A549 (cell line): Measurements from ENCODE around the gene CIDEB. TPM values are rescaled to one million over a fixed set of nuclear protein-coding genes. Genes with fewer than 3 reads are reported as not detected.

Source experiments
- ATAC-seq, 2 experiments: fragments of 200-7000 bp in 1 of 2; fragments of >200 bp in 1 of 2; cut with Nextera tagmentation in 1 of 2; cut with Tn5 transposase in 1 of 2; 3 replicates each; pipeline versions ENCODE4 v1.8.0 to v1.9.1; 2018 to 2020; ENCODE audit warnings: mild to moderate bottlenecking in 1 of 2, moderate library complexity in 1 of 2
- CTCF ChIA-PET: fragments of 300-600 bp; sonication (Branson Sonifier 250); formaldehyde crosslinking; extraction: SDS; loops from one replicate; lab custom pipeline; 2021; ENCODE audit warnings: antibody characterized with exemption, inconsistent platforms; lab: Yijun Ruan, JAX
- POLR2A ChIA-PET: fragments of 350-600 bp; formaldehyde crosslinking; extraction: SDS; loops from one replicate; lab custom pipeline; 2021; ENCODE audit warnings: antibody characterized with exemption, inconsistent platforms; lab: Yijun Ruan, JAX
- DNase-seq, 2 experiments: peaks; one replicate each; pipeline versions ENCODE4 v3.0.0 to v3.0.0-alpha.2; 2011 to 2016; ENCODE audit warnings: low read depth in 1 of 2, low spot score in 1 of 2
- FAIRE-seq: peaks from 2 replicates; lab custom pipeline; 2011; peaks lifted over from hg19 to GRCh38; lab: Jason Lieb, UNC
- H3K27ac ChIP-seq, 2 experiments: fragments of >200 bp; sonication (Bioruptor Twin); formaldehyde crosslinking; 3 replicates each; pipeline ENCODE4 v1.5.1; 2016 to 2017
- H3K4me1 ChIP-seq: fragments of >200 bp; sonication (Bioruptor Twin); formaldehyde crosslinking; 3 replicates; pipeline ENCODE4 v1.6.1; 2016
- H3K4me2 ChIP-seq: fragments of >200 bp; sonication (Bioruptor Twin); formaldehyde crosslinking; 3 replicates; pipeline ENCODE4 v1.6.1; 2016
- H3K4me3 ChIP-seq: fragments of >200 bp; sonication (Bioruptor Twin); formaldehyde crosslinking; 3 replicates; pipeline ENCODE4 v1.5.1; 2016
- H3K9me3 ChIP-seq: fragments of >200 bp; sonication (Bioruptor Twin); formaldehyde crosslinking; 3 replicates; pipeline ENCODE4 v1.6.1; 2016
- CHD4 ChIP-seq: fragments of 200-600 bp; sonication (generic); IDR thresholded peaks from 2 replicates; pipeline ENCODE4 v1.6.1; 2016; ENCODE audit warnings: antibody characterized with exemption, mild to moderate bottlenecking, borderline replicate concordance
- EHF ChIP-seq: fragments of 250-450 bp; sonication (Bioruptor Pico); IDR thresholded peaks from 2 replicates; pipeline ENCODE4 v1.5.0; 2020; ENCODE audit warnings: mild to moderate bottlenecking
- FOXS1 ChIP-seq: fragments of 250-450 bp; sonication (Bioruptor Pico); IDR thresholded peaks from 2 replicates; pipeline ENCODE4 v1.5.0; 2020; ENCODE audit warnings: mild to moderate bottlenecking, moderate library complexity
- GATA3 ChIP-seq: IDR thresholded peaks from 2 replicates; pipeline ENCODE4 v1.6.1; 2012; ENCODE audit warnings: borderline replicate concordance
- HEYL ChIP-seq: fragments of 250-450 bp; sonication (Bioruptor Pico); IDR thresholded peaks from 2 replicates; pipeline ENCODE4 v1.8.0; 2021; ENCODE audit warnings: mild to moderate bottlenecking, moderate library complexity
- HOXB13 ChIP-seq: fragments of 250-450 bp; sonication (Bioruptor Pico); IDR thresholded peaks from 2 replicates; pipeline ENCODE4 v1.5.0; 2020; ENCODE audit warnings: low read depth, mild to moderate bottlenecking, moderate library complexity
- KDM1A ChIP-seq: fragments of 200-600 bp; sonication (generic); IDR thresholded peaks from 2 replicates; pipeline ENCODE4 v1.6.1; 2016; ENCODE audit warnings: low read depth, mild to moderate bottlenecking
- MAFK ChIP-seq: fragments of 450-650 bp; IDR thresholded peaks from 2 replicates; pipeline ENCODE4 v1.6.1; 2014; ENCODE audit not compliant: partially characterized antibody
- NFE2L2 ChIP-seq: fragments of 150-350 bp; conservative IDR thresholded peaks from 2 replicates; pipeline ENCODE4 v1.6.1; 2014; ENCODE audit warnings: low read length
- NPAS2 ChIP-seq: fragments of 250-450 bp; sonication (Bioruptor Pico); IDR thresholded peaks from 2 replicates; pipeline ENCODE4 v1.8.0; 2022; ENCODE audit warnings: mild to moderate bottlenecking, moderate library complexity, borderline replicate concordance
- NR3C1 ChIP-seq: fragments of >200 bp; sonication (Bioruptor Twin); formaldehyde crosslinking; IDR thresholded peaks from 3 replicates; pipeline ENCODE4 v1.6.1; 2017
- PHF8 ChIP-seq: fragments of 200-600 bp; sonication (generic); IDR thresholded peaks from 2 replicates; pipeline ENCODE4 v1.6.1; 2016; ENCODE audit warnings: low read depth, mild to moderate bottlenecking, antibody characterized with exemption, moderate library complexity, borderline replicate concordance
- POLR2AphosphoS2 ChIP-seq: conservative IDR thresholded peaks from 2 replicates; pipeline ENCODE4 v1.6.1; 2012; ENCODE audit warnings: low read length, improper control_type of control experiment, inconsistent platforms
- RARB ChIP-seq: fragments of 250-450 bp; sonication (Bioruptor Pico); IDR thresholded peaks from 2 replicates; pipeline ENCODE4 v1.8.0; 2021; ENCODE audit warnings: mild to moderate bottlenecking, moderate library complexity
- WGBS: methylation state at CpG from one replicate; pipeline ENCODE4 v1.1.6; 2017; ENCODE audit errors: missing lambda C conversion rate; 5-methylcytosine and 5-hydroxymethylcytosine counted together
- polyA plus RNA-seq, 4 experiments: library from polyadenylated mRNA; depleted of rRNA in 3 of 4; stranded (reverse); fragments of >200 nt; fragmentation: RNase III in 1 of 4; extraction: RNeasy Plus Mini Kit Qiagen cat#74134 plus additional on column Dnase treatment in 1 of 4; gene quantifications; 2 replicates in 3 of 4; 3 replicates in 1 of 4; pipeline ENCODE4 v1.2.3, GENCODE V29; 2011 to 2017
- TF ChIP-seq, protein P1 (sequence below): fragments of 250-450 bp; sonication (Bioruptor Pico); IDR thresholded peaks from 2 replicates; pipeline ENCODE4 v1.5.0; 2020; ENCODE audit warnings: low read depth, mild to moderate bottlenecking, moderate library complexity

The CIDEB gene
- polyA plus RNA-seq, 2 of the 4 experiments (the other 2 are of a cell fraction) = 0.31 to 0.79 TPM

DNA sequence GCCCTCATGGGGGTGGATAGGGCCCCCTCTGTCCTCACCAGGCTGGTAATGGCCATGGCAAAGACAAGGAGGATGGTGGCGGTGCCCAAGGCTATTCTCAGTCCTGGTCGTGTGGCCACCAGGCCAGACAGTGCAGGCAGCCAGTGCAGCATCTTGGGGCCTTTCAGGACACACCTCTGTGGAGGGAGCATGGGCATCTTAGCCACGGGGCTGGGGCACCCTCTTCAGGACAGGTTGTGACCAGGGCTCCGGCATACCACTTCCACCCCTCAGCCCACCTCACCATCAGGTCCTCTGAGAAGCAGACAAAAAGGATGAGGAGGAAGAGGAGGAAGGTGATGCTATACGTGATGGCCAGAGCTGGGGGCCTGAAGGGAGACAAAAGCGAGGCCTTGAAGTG, 16.2 kb upstream of the CIDEB start (continued):
- no peak for TF ChIP-seq POLR2AphosphoS2
- no peak for TF ChIP-seq HEYL
- no peak for TF ChIP-seq NPAS2 (CRISPR knock-in tag)
- no peak for TF ChIP-seq EHF (CRISPR knock-in tag)

DNA sequence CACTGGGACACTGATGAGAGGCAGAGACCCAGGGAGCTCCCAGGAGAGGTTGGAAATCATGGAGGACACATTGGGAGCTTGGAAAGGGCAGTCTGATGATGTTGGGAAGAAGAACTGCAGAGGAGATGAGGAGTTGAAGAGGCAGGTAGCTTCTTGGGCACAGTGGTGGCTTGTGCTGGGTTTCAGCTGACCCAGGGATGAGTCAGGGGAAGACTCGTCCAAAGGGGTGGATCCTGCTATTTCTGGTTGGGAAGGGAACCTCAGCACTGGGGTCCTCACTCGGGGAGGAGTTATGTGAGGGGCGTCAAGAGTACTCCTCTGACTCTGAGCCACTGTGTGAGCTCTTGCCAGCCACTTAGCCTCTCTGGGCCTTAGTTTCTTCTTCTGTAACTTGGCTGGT, 15.6 kb upstream of the CIDEB start:
- Histone ChIP-seq H3K4me2 (no peak overlapping the region), H3K9me3 (no peaks in the 10 kb centered on the region), H3K27ac (no peak overlapping the region), H3K4me1 (no peaks in the 10 kb centered on the region)
- ATAC-seq (peak in 1 of 2 experiments; percentile 10; a peak in 1 of 6 replicates), FAIRE-seq (no peak)
- WGBS = 8% methylated on average over 3 of the region's 3 CpGs
- CTCF ChIA-PET = interaction anchor here (0.9 to 46.6 kb wide), 7 partner anchors 8 to 107 kb away, joined by 3 to 1142 read pairs (median 37); partner anchors contain the start of genes ADCY4, CBLN3, CIDEB and KHNYN
- TF ChIP-seq MAFK (no peak), NPAS2 (CRISPR knock-in tag) (no peak), RARB (no peak), HEYL (no peak), NFE2L2 (no peak)
- TF ChIP-seq, protein P1, sequence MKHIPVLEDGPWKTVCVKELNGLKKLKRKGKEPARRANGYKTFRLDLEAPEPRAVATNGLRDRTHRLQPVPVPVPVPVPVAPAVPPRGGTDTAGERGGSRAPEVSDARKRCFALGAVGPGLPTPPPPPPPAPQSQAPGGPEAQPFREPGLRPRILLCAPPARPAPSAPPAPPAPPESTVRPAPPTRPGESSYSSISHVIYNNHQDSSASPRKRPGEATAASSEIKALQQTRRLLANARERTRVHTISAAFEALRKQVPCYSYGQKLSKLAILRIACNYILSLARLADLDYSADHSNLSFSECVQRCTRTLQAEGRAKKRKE (CRISPR knock-in tag) = no peak
- TF ChIP-seq, all 56 proteins: peak for 0
- no peak overlapping the region for H3K4me3 ChIP-seq
- POLR2A ChIA-PET = interaction anchor here (1.7 kb wide), 1 partner anchor 106 kb away, joined by 11 read pairs; the partner anchor contains the start of genes CBLN3 and KHNYN
- DNase-seq = no peak

GRCh38 chr14:24322672-24323071, 14.9 kb upstream of the CIDEB start:
- TF ChIP-seq PHF8 = no peak
- TF ChIP-seq, all 56 proteins: peak for 0

DNA sequence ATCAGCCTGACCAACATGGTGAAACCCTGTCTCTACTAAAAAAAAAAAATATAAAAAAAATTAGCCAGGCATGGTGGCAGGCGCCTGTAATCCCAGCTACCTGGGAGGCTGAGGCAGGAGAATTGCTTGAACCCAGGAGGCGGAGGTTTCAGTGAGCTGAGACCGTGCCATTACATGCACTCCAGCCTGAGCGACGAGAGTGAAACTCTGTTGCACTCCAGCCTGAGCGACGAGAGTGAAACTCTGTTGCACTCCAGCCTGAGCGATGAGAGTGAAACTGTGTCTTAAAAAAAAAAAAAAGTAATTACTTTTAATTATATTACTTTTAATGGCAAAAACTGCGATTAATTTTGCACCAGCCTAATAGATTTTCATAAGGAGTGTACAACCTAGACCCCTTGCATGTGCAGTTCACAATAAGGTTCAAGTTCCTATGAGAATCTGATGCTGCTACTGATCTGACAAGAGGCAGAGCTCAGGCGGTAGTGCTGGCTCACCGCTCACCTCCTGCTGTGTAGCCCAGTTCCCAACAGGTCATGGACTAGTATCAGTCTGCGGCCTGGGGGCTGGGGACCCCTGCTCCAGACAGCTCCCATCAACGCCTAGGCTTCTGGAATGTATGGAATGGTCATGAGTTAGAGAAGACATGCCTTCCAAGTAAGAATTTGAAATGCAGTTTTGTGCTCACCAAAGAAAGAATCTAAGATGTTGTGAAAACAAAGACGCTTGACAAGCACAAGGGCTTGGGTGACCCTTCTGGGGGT, 13.6 kb upstream of the CIDEB start:
- peaks cover 11% of the 10 kb centered on the region for H3K4me1 ChIP-seq
- no peak overlapping the region for H3K27ac ChIP-seq
- POLR2A ChIA-PET = no interaction called here
- no peaks in the 10 kb centered on the region for H3K9me3 ChIP-seq
- FAIRE-seq (no peak), DNase-seq (no peak), ATAC-seq (no peak)
- 68% methylated on average over 14 of the region's 14 CpGs for WGBS
- no peak for TF ChIP-seq HEYL
- no peak for TF ChIP-seq HOXB13 (CRISPR knock-in tag)
- no peak for TF ChIP-seq KDM1A
- no peak for TF ChIP-seq MAFK
- no peak for TF ChIP-seq CHD4
- no peak for TF ChIP-seq NR3C1
- no peak for TF ChIP-seq GATA3
- no peak for TF ChIP-seq FOXS1
- no peak for TF ChIP-seq PHF8
- no peak overlapping the region for H3K4me2 ChIP-seq
- CTCF ChIA-PET = interaction anchor here (0.9 to 46.6 kb wide), 11 partner anchors 10 to 120 kb away, joined by 3 to 1142 read pairs (median 4); partner anchors contain the start of genes ADCY4, CBLN3, CIDEB and KHNYN
- no peak overlapping the region for H3K4me3 ChIP-seq

More at GRCh38 chr14:24322672-24323071, 14.9 kb upstream of the CIDEB start:
- ATAC-seq = no peak
- Histone ChIP-seq H3K4me2 (no peak overlapping the region), H3K9me3 (no peaks in the 10 kb centered on the region), H3K27ac (no peak overlapping the region), H3K4me1 (peaks cover under 1% of the 10 kb centered on the region; the same call in 1 of the 3 replicates), H3K4me3 (no peak overlapping the region)
- ChIA-PET POLR2A (interaction anchor here (1.7 kb wide), 1 partner anchor 107 kb away, joined by 11 read pairs; the partner anchor contains the start of genes CBLN3 and KHNYN), CTCF (interaction anchor here (0.9 to 46.6 kb wide), 8 partner anchors 9 to 107 kb away, joined by 3 to 1142 read pairs (median 22); partner anchors contain the start of genes ADCY4, CBLN3, CIDEB and KHNYN)
- no peak for FAIRE-seq
- WGBS = 61% methylated on average over 10 of the region's 10 CpGs
- DNase-seq = no peak
